GM23338 (cell line): Measurements from ENCODE around the gene PLEKHJ1. TPM values are rescaled to one million over a fixed set of nuclear protein-coding genes. Genes with fewer than 3 reads are reported as not detected.

Experiments used
- ATAC-seq: fragments of 200-7000 bp; cut with Tn5 transposase; 3 replicates; pipeline ENCODE4 v1.9.1; 2020
- DNase-seq: peaks from one replicate; pipeline ENCODE4 v3.0.0-alpha.2; 2015; ENCODE audit warnings: low spot score
- H2AFZ ChIP-seq: fragments of 200-600 bp; sonication (generic); 2 replicates; pipeline ENCODE4 v1.8.0; 2016; ENCODE audit warnings: antibody characterized with exemption, mild to moderate bottlenecking, moderate library complexity
- H3F3A ChIP-seq: fragments of 200-600 bp; sonication (generic); replicated peaks from 2 replicates; pipeline ENCODE4 v1.8.0; 2017; ENCODE audit warnings: antibody characterized with exemption, mixed run types, low read depth
- H3K27ac ChIP-seq: fragments of 200-600 bp; sonication (generic); 2 replicates; pipeline ENCODE4 v1.6.1; 2016; ENCODE audit warnings: low read depth
- H3K27me3 ChIP-seq: fragments of 200-600 bp; sonication (generic); 2 replicates; pipeline ENCODE4 v1.8.0; 2016; ENCODE audit warnings: mild to moderate bottlenecking, mixed run types, moderate library complexity; ENCODE audit not compliant: insufficient read depth
- H3K36me3 ChIP-seq: fragments of 200-600 bp; sonication (generic); 2 replicates; pipeline ENCODE4 v1.8.0; 2016; ENCODE audit warnings: mild to moderate bottlenecking; ENCODE audit not compliant: insufficient read depth
- H3K4me1 ChIP-seq: fragments of 200-600 bp; sonication (generic); 2 replicates; pipeline ENCODE4 v1.8.0; 2016; ENCODE audit warnings: mild to moderate bottlenecking, moderate library complexity; ENCODE audit not compliant: insufficient read depth
- H3K4me2 ChIP-seq: fragments of 200-600 bp; sonication (generic); 2 replicates; pipeline ENCODE4 v1.7.1; 2017; ENCODE audit warnings: mixed run types
- H3K4me3 ChIP-seq: fragments of 200-600 bp; sonication (generic); 2 replicates; pipeline ENCODE4 v1.6.1; 2016; ENCODE audit warnings: mixed run types
- H3K79me2 ChIP-seq: fragments of 200-600 bp; sonication (generic); replicated peaks from 2 replicates; pipeline ENCODE4 v1.8.0; 2017; ENCODE audit warnings: mild to moderate bottlenecking; ENCODE audit not compliant: insufficient read depth
- H3K9me2 ChIP-seq: fragments of 200-600 bp; sonication (generic); 2 replicates; pipeline ENCODE4 v1.8.0; 2017; ENCODE audit not compliant: insufficient read depth
- H4K20me1 ChIP-seq: fragments of 200-600 bp; sonication (generic); replicated peaks from 2 replicates; pipeline ENCODE4 v1.8.0; 2017; ENCODE audit warnings: mild to moderate bottlenecking; ENCODE audit not compliant: insufficient read depth
- H3K27ac Mint-ChIP-seq: 2 replicates; pipeline ENCODE4 v1.8.0; 2020; ENCODE audit warnings: inconsistent platforms, mild to moderate bottlenecking, moderate library complexity, mixed read lengths
- H3K27me3 Mint-ChIP-seq: 3 replicates; pipeline ENCODE4 v1.8.0; 2022; ENCODE audit warnings: low read depth, mild to moderate bottlenecking, moderate library complexity, mixed read lengths, inconsistent platforms; ENCODE audit not compliant: insufficient read depth, poor library complexity
- H3K36me3 Mint-ChIP-seq: 3 replicates; pipeline ENCODE4 v1.8.0; 2021; ENCODE audit warnings: low read depth, mild to moderate bottlenecking, inconsistent platforms, moderate library complexity, mixed read lengths
- H3K4me1 Mint-ChIP-seq: 3 replicates; pipeline ENCODE4 v1.8.0; 2020; ENCODE audit warnings: mild to moderate bottlenecking, inconsistent platforms, mixed read lengths
- H3K4me3 Mint-ChIP-seq: 3 replicates; pipeline ENCODE4 v1.8.0; 2021; ENCODE audit warnings: moderate library complexity, mild to moderate bottlenecking, inconsistent platforms, mixed read lengths
- H3K9me3 Mint-ChIP-seq: 3 replicates; pipeline ENCODE4 v1.8.0; 2020; ENCODE audit warnings: moderate library complexity, mild to moderate bottlenecking, inconsistent platforms, mixed read lengths
- CREB1 ChIP-seq: fragments of 250-450 bp; sonication (Bioruptor Pico); IDR thresholded peaks from 2 replicates; pipeline ENCODE4 v1.5.0; 2020; ENCODE audit warnings: low read depth, mild to moderate bottlenecking, moderate library complexity
- CTCF ChIP-seq, 2 experiments: fragments of 200-600 bp in 1 of 2; sonication (generic) in 1 of 2; conservative IDR thresholded peaks; 2 replicates each; pipeline versions ENCODE4 v1.5.1 to v1.6.1; 2016 to 2017; ENCODE audit warnings: antibody characterized with exemption in 2 of 2, low read depth in 2 of 2, mild to moderate bottlenecking in 2 of 2, moderate library complexity in 1 of 2
- ETS1 ChIP-seq: IDR thresholded peaks from 2 replicates; pipeline ENCODE4 v1.6.1; 2016; ENCODE audit warnings: antibody characterized with exemption
- EZH2 ChIP-seq: fragments of 200-600 bp; sonication (generic); IDR thresholded peaks from one replicate; pipeline ENCODE4 v1.8.0; 2017; ENCODE audit warnings: antibody characterized with exemption, mild to moderate bottlenecking, low read depth; ENCODE audit not compliant: unreplicated experiment
- EZH2phosphoT487 ChIP-seq: fragments of 200-600 bp; sonication (generic); IDR thresholded peaks from one replicate; pipeline ENCODE4 v1.8.1; 2018; ENCODE audit warnings: antibody characterized with exemption; ENCODE audit not compliant: unreplicated experiment
- JUNB ChIP-seq: IDR thresholded peaks from one replicate; pipeline ENCODE4 v1.6.1; 2016; ENCODE audit warnings: antibody characterized with exemption; ENCODE audit not compliant: unreplicated experiment
- NANOG ChIP-seq: IDR thresholded peaks from 2 replicates; pipeline ENCODE4 v1.6.1; 2016; ENCODE audit warnings: antibody characterized with exemption, borderline replicate concordance
- POLR2AphosphoS5 ChIP-seq: IDR thresholded peaks from 2 replicates; pipeline ENCODE4 v1.6.1; 2016; ENCODE audit warnings: antibody characterized with exemption, low read depth
- REST ChIP-seq: IDR thresholded peaks from one replicate; pipeline ENCODE4 v1.6.1; 2018; ENCODE audit warnings: antibody characterized with exemption; ENCODE audit not compliant: unreplicated experiment
- STAT1 ChIP-seq: IDR thresholded peaks from one replicate; pipeline ENCODE4 v1.6.1; 2016; ENCODE audit warnings: antibody characterized with exemption; ENCODE audit not compliant: unreplicated experiment
- ZNF114 ChIP-seq: fragments of 250-450 bp; sonication (Bioruptor Pico); IDR thresholded peaks from 2 replicates; pipeline ENCODE4 v1.5.0; 2020; ENCODE audit warnings: mild to moderate bottlenecking, moderate library complexity
- ZNF331 ChIP-seq: fragments of 250-450 bp; sonication (Bioruptor Pico); IDR thresholded peaks from 2 replicates; pipeline ENCODE4 v1.5.0; 2020; ENCODE audit warnings: low read depth, mild to moderate bottlenecking, moderate library complexity
- ZNF462 ChIP-seq: fragments of 250-450 bp; sonication (Bioruptor Pico); IDR thresholded peaks from 2 replicates; pipeline ENCODE4 v1.5.0; 2020; ENCODE audit warnings: mild to moderate bottlenecking, moderate library complexity
- polyA plus RNA-seq: library from polyadenylated mRNA; unstranded; fragments of >200 nt; fragmentation: Nextera tagmentation; extraction: Ambion mirVana; gene quantifications from 2 replicates; pipeline ENCODE4 v1.2.1, GENCODE V29; 2016
- total RNA-seq: library from RNA; depleted of rRNA; stranded (reverse); fragments of >200 nt; shearing (Covaris generic); gene quantifications from 2 replicates; pipeline ENCODE4 v1.2.3, GENCODE V29; 2014

PLEKHJ1 gene
- total and polyA plus RNA-seq, 2 experiments from 2014 or later = 146 to 210 TPM

- H3K36me3 Mint-ChIP-seq = peaks cover 47% of the 10 kb centered on the region
- H3K4me1 Mint-ChIP-seq = peaks cover 2% of the 10 kb centered on the region; the same call in 2 of the 3 replicates
- peaks cover 12% of the 10 kb centered on the region; the same call in 1 of the 2 replicates for H3K36me3 ChIP-seq
- H3K4me3 Mint-ChIP-seq = no peak overlapping the region
- H3K27me3 ChIP-seq = no peaks in the 10 kb centered on the region
- no peaks in the 10 kb centered on the region for H3K79me2 ChIP-seq
- H4K20me1 ChIP-seq = 0 out of 2 replicates have a peak, but pooled peaks cover 4% of the 10 kb centered on the region
- H3F3A ChIP-seq = 0 out of 2 replicates have a peak, but pooled peaks cover 6% of the 10 kb centered on the region
- no peaks in the 10 kb centered on the region for H3K9me2 ChIP-seq
- H3K4me3 ChIP-seq = no peak overlapping the region
- ATAC-seq (no peak), DNase-seq (no peak)
- no peaks in the 10 kb centered on the region for H3K4me1 ChIP-seq
- TF ChIP-seq EZH2phosphoT487 (no peak), STAT1 (no peak), ZNF462 (CRISPR knock-in tag) (no peak), EZH2 (no peak), POLR2AphosphoS5 (no peak), REST (no peak), CREB1 (no peak), NANOG (no peak), CTCF (conservative IDR thresholded peaks at IDR 0.05; ENCODE audit: low read depth in 2 of 2) (no peak), ZNF114 (CRISPR knock-in tag) (no peak), ETS1 (no peak), ZNF331 (no peak), JUNB (no peak)
- peak overlapping the region; percentile 19; the same call in 1 of the 2 replicates for H3K27ac ChIP-seq
- H3K4me2 ChIP-seq = no peak overlapping the region
- H3K27me3 Mint-ChIP-seq = peaks cover 10% of the 10 kb centered on the region
- no peak overlapping the region; the same call in 1 of the 2 replicates for H3K27ac Mint-ChIP-seq
- no peaks in the 10 kb centered on the region; the same call in 2 of the 3 replicates for H3K9me3 Mint-ChIP-seq
- H2AFZ ChIP-seq = no peak overlapping the region
These were observed 19.5 kb downstream of the PLEKHJ1 start for GRCh38 chr19:2216361-2217225.
